SKM-1 treated with dmso at 0.1 percent for 144 hours (cell line): Measurements from ENCODE around the gene GREB1L.

Source experiments
- DNase-seq: peaks from one replicate; lab custom pipeline; 2025; ENCODE audit not compliant: unreplicated experiment; lab: John Stamatoyannopoulos, UW

Gene GREB1L

DNA sequence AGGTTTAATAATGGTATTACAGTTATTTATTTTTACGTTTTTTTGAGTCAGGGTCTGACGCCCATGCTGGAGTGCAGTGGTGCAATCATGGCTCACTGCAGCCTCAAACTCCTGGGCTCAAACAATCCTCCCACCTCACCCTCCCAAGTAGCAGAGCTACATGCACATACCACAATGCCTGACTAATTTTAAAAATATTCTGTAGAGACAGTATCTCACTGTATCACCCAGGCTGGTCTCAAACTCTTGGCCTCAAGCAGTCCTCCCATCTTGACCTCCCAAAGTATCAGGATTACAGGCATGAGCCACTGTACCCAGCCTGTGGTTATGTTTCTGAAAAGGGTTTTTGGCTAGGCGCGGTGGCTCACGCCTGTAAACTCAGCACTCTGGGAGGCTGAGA, 237.7 kb downstream of the GREB1L start:
- no peak for DNase-seq

GRCh38 chr18:21481739-21482138, 239.7 kb downstream of the GREB1L start:
- DNase-seq: no peak

- no peak for DNase-seq
Observed at GRCh38 chr18:21483051-21483450, 241.0 kb downstream of the GREB1L start.

GRCh38 chr18:21484851-21485636, 243.0 kb downstream of the GREB1L start:
- no peak for DNase-seq

- no peak for DNase-seq
Observed at GRCh38 chr18:21486905-21487437, 244.9 kb downstream of the GREB1L start.

GRCh38 chr18:21489119-21489750, 247.2 kb downstream of the GREB1L start:
- DNase-seq: peak; percentile 43

DNA sequence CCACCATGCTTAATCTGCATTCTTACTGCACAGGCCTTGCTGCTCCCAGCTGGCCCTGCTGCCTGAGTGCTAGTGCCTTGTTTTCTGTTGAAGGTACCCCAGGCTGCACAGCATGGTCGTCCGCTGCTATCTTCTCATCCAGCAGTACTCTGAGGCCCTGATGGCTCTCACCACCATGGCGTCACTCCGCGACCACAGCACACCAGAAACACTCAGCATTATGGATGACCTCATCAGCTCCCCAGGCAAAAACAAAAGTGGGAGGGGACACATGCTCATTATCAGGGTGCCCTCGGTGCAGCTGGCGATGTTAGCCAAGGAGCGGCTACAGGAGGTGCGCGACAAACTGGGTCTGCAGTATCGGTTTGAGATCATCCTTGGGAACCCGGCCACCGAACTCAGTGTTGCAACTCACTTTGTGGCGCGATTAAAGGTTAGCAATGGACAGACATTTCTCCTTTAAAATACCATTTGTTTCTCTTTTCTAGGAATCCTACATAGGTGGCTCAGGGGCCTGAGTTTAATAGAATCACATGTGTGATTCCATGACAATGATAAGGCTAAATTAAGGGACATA, 248.0 kb downstream of the GREB1L start:
- DNase-seq: no peak

- DNase-seq: no peak
Observed at GRCh38 chr18:21490748-21491147, 248.7 kb downstream of the GREB1L start.

GRCh38 chr18:21496277-21496835, 254.3 kb downstream of the GREB1L start:
- no peak for DNase-seq

DNA sequence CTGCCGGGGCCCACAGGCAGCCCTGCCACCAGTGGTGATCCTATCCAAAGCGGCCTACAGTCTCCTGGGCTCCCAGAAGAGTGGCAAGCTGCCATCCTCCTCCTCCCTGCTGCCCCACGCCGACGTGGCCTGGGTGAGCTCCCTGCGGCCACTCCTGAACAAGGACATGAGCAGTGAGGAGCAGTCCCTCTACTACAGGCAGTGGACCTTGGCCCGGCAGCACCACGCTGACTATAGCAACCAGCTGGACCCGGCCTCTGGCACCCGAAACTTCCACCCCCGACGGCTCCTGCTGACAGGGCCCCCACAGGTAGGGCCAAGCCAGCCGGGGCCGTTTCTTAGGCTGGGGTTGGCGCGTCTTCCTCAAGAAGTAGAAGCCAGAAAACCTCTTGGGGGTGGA, 258.0 kb downstream of the GREB1L start:
- no peak for DNase-seq

DNA sequence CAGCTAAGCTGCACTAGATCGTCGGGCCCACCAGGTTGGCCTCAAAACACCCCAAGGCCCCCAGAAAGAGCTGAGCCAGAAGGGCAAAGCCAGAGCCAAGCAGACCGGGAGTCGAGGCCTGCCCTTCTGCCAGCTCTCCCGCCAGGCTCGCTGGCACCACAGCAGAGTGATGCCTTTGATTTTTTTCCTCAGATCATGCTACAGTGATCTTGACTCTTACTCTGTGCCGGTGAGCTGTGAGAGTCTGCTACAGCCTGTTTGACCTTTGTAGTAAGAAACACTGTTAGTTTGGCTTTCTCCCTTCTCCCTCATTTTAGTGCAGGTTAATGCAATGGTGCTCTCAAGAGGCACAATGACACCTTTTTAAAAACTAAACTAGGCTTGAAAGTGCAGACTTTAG, 260.6 kb downstream of the GREB1L start:
- DNase-seq: no peak

DNA sequence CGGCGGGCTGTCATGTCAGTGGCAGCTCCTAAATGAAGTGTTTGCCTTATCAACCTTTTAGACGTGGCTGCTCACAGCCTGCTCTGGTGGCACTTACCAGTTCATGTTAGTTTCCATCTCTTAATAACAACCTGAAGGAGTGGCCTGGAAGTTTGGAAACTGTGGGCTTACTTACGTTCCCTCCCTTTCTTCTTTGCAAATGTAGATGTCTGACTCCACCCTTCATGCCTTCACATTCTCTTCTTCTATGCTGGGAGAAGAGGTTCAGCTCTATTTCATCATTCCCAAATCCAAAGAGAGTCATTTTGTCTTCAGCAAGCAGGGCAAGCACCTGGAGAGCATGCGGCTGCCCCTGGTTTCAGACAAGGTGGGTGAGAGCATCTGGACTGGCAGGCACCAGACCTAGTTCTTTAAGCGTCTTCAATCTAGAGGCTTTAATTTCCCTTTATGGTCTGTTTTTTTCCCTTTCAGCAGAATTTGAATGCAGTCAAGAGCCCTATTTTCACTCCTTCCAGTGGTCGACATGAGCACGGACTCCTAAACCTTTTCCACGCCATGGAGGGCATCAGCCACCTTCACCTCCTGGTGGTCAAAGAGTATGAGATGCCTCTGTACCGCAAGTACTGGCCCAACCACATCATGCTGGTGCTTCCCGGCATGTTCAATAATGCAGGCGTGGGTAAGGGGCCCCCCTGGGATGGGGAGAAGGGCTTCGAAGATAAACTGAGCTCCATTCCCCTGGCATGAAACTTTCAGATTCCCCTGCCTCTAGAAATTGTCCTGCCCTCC, 266.1 kb downstream of the GREB1L start:
- DNase-seq: no peak

- DNase-seq: no peak
Observed at GRCh38 chr18:21509062-21509461, 267.0 kb downstream of the GREB1L start.

DNA sequence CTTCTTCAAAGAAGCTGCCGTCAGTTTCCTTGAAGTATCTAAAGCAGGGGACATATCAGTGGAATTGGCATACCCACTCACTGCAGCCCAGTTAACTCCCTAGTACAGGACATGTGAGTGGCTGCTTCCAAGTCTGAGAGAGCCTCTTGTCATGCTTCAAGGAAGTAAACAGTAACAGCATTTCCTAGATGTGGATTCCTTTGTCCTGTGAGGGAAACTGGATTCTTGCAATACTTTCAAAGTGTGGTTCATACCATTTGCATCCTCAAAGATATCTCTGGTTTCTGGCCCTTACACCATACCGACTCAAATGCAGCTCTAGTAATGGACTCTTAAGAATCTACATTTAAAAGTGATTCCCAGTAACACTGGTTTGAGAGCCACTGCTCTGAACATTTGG, 271.3 kb downstream of the GREB1L start:
- DNase-seq: no peak

- DNase-seq: no peak
Observed at GRCh38 chr18:21513741-21514140, 271.7 kb downstream of the GREB1L start.

DNA sequence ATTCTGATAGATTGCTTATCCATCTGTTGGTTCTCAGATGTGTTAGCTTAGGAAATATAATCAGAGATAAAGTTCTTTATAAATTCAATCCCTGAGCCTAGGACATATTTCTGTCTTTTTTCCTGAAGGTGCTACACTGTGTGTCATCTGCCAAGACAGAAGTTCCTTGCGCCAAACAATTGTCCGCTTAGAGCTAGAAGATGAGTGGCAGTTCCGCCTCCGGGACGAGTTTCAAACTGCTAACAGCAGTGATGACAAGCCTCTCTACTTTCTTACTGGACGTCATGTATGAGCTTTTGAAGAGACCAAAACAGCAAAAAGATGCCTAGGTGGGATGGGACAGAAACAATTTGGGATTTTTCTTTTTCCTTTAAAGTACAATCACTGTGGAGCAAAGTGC, 280.5 kb downstream of the GREB1L start:
- DNase-seq: no peak

DNA sequence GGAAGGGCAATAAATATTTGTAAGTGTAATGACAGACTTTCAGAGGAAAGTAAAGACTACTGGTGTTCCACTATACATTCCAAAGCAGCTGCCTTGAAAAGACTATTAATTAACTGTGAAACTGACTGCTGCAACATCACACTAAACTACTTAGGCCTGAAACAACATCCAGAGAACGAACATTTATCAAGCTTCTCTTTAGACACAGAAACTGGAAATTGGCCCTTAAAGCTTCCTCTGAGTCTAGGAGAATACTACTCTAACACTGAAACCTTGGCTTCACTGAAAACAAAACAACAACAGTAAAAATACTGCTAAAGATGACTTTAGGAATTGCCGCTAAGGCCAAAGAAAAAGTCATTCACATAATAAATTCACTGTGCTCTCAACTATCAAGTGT, 283.9 kb downstream of the GREB1L start:
- no peak for DNase-seq

- DNase-seq: no peak
Observed at GRCh38 chr18:21526463-21526862, 284.4 kb downstream of the GREB1L start.

- DNase-seq: no peak
Observed at GRCh38 chr18:21534327-21534726, 292.3 kb downstream of the GREB1L start.

DNA sequence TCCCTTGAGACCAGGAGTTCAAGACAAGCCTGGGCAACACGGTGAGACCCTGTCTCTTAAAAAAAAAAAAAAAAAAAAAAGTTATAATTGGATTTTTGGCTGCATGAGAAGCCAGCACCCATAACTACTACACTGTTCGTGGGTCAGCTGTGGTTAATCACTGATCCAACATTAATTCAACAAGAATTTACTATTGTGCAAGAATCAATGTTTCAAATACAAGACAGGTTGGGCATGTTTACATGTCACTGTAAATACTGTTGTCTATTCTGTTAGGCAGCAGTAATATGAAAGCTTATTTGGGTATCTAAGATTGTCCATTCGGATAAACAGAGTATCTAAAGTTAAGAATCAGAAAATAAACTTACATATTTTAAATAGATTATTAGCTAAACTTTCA, 296.2 kb downstream of the GREB1L start:
- no peak for DNase-seq

GRCh38 chr18:21546423-21546822, 304.4 kb downstream of the GREB1L start:
- no peak for DNase-seq
